ENCODE data around the gene RCHY1.

Gene RCHY1

GRCh38 chr4:75505630-75506029, 8.6 kb downstream of the RCHY1 start:
- TF ChIP-seq, protein P1, sequence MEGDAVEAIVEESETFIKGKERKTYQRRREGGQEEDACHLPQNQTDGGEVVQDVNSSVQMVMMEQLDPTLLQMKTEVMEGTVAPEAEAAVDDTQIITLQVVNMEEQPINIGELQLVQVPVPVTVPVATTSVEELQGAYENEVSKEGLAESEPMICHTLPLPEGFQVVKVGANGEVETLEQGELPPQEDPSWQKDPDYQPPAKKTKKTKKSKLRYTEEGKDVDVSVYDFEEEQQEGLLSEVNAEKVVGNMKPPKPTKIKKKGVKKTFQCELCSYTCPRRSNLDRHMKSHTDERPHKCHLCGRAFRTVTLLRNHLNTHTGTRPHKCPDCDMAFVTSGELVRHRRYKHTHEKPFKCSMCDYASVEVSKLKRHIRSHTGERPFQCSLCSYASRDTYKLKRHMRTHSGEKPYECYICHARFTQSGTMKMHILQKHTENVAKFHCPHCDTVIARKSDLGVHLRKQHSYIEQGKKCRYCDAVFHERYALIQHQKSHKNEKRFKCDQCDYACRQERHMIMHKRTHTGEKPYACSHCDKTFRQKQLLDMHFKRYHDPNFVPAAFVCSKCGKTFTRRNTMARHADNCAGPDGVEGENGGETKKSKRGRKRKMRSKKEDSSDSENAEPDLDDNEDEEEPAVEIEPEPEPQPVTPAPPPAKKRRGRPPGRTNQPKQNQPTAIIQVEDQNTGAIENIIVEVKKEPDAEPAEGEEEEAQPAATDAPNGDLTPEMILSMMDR (IDR thresholded peaks at IDR 0.05; ENCODE audit: insufficient read depth, low read length): no peak
- TF ChIP-seq SPI1 (IDR thresholded peaks at IDR 0.05; ENCODE audit: borderline replicate concordance, low read depth) (no peak), GABPA (IDR thresholded peaks at IDR 0.05; ENCODE audit: low read depth) (no peak), POLR2AphosphoS5 (IDR thresholded peaks at IDR 0.05; ENCODE audit: low read depth) (no peak)
- TF ChIP-seq, protein P2, sequence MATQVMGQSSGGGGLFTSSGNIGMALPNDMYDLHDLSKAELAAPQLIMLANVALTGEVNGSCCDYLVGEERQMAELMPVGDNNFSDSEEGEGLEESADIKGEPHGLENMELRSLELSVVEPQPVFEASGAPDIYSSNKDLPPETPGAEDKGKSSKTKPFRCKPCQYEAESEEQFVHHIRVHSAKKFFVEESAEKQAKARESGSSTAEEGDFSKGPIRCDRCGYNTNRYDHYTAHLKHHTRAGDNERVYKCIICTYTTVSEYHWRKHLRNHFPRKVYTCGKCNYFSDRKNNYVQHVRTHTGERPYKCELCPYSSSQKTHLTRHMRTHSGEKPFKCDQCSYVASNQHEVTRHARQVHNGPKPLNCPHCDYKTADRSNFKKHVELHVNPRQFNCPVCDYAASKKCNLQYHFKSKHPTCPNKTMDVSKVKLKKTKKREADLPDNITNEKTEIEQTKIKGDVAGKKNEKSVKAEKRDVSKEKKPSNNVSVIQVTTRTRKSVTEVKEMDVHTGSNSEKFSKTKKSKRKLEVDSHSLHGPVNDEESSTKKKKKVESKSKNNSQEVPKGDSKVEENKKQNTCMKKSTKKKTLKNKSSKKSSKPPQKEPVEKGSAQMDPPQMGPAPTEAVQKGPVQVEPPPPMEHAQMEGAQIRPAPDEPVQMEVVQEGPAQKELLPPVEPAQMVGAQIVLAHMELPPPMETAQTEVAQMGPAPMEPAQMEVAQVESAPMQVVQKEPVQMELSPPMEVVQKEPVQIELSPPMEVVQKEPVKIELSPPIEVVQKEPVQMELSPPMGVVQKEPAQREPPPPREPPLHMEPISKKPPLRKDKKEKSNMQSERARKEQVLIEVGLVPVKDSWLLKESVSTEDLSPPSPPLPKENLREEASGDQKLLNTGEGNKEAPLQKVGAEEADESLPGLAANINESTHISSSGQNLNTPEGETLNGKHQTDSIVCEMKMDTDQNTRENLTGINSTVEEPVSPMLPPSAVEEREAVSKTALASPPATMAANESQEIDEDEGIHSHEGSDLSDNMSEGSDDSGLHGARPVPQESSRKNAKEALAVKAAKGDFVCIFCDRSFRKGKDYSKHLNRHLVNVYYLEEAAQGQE (IDR thresholded peaks at IDR 0.05; ENCODE audit: insufficient replicate concordance, low read depth): no peak
- no peak overlapping the region for H3K27ac ChIP-seq (replicated peaks)

GRCh38 chr4:75502671-75503070, 11.5 kb downstream of the RCHY1 start:
- H3K27me3 ChIP-seq (ENCODE audit: insufficient read depth, poor library complexity, severe bottlenecking): no peaks in the 10 kb centered on the region
- no peak overlapping the region for H3K27ac ChIP-seq (replicated peaks)
- no peak overlapping the region for H3K4me3 ChIP-seq (replicated peaks; ENCODE audit: insufficient read depth, low read length)
- TF ChIP-seq POLR2AphosphoS5 (IDR thresholded peaks at IDR 0.05; ENCODE audit: low read depth) (no peak), SPI1 (IDR thresholded peaks at IDR 0.05; ENCODE audit: borderline replicate concordance, low read depth) (no peak), GABPA (IDR thresholded peaks at IDR 0.05; ENCODE audit: low read depth) (no peak)
- TF ChIP-seq, protein P2 (IDR thresholded peaks at IDR 0.05; ENCODE audit: insufficient replicate concordance, low read depth): no peak
- TF ChIP-seq, protein P1 (IDR thresholded peaks at IDR 0.05; ENCODE audit: insufficient read depth, low read length): no peak
- no peak for DNase-seq (ENCODE audit: low read depth in 1 of 2, low spot score in 1 of 2)

More at GRCh38 chr4:75505630-75506029, 8.6 kb downstream of the RCHY1 start:
- H3K4me3 ChIP-seq (replicated peaks; ENCODE audit: insufficient read depth, low read length): no peak overlapping the region
- H3K27me3 ChIP-seq (ENCODE audit: insufficient read depth, poor library complexity, severe bottlenecking): no peaks in the 10 kb centered on the region
- DNase-seq (ENCODE audit: low read depth in 1 of 2, low spot score in 1 of 2): no peak

DNA sequence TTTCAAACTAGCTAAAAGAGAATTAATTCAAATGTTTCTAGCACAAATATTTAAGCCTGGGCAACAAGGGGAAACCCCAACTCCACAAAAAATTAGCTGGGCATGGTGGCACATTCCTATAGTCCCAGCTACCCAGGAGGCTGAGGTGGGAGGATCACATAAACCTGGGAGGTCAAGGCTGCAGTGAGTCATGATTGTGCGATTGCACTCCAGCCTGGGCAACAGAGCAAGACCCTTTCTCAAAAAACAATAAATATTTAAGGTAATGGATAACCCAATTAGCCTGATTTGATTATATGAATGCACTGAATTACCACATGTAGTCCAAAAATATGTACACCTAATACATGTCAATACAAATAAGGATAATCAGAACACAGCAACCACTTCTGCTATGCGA, 14.3 kb downstream of the RCHY1 start:
- no peaks in the 10 kb centered on the region for H3K27me3 ChIP-seq (ENCODE audit: insufficient read depth, poor library complexity, severe bottlenecking)

More for the DNA sequence above, 14.3 kb downstream of the RCHY1 start:
- H3K4me3 ChIP-seq (replicated peaks; ENCODE audit: insufficient read depth, low read length): no peak overlapping the region
- no peak for TF ChIP-seq GABPA (IDR thresholded peaks at IDR 0.05; ENCODE audit: low read depth)
- TF ChIP-seq, protein P2 (IDR thresholded peaks at IDR 0.05; ENCODE audit: insufficient replicate concordance, low read depth): no peak
- TF ChIP-seq POLR2AphosphoS5 (IDR thresholded peaks at IDR 0.05; ENCODE audit: low read depth): no peak
- no peak for TF ChIP-seq SPI1 (IDR thresholded peaks at IDR 0.05; ENCODE audit: borderline replicate concordance, low read depth)
- TF ChIP-seq, protein P1 (IDR thresholded peaks at IDR 0.05; ENCODE audit: insufficient read depth, low read length): no peak
- DNase-seq (ENCODE audit: low read depth in 1 of 2, low spot score in 1 of 2): no peak
- H3K27ac ChIP-seq (replicated peaks): no peak overlapping the region
